HepG2 (cell line): ENCODE data around the gene MXD1. TPM values are rescaled to one million over a fixed set of nuclear protein-coding genes. Genes with fewer than 3 reads are reported as not detected.

ENCODE experiments used
- ADNP ChIP-seq: sonication (generic); formaldehyde crosslinking; IDR thresholded peaks from 2 replicates; pipeline ENCODE4 v1.4.0; 2020; ENCODE audit warnings: missing genetic modification reagents
- ATM ChIP-seq: fragments of 450-650 bp; IDR thresholded peaks from 2 replicates; pipeline ENCODE4 v1.7.1; 2017; ENCODE audit warnings: mild to moderate bottlenecking, borderline replicate concordance
- CC2D1A ChIP-seq: sonication (generic); formaldehyde crosslinking; IDR thresholded peaks from 2 replicates; pipeline ENCODE4 v1.8.1; 2023; ENCODE audit warnings: mild to moderate bottlenecking, missing genetic modification reagents
- EP300 ChIP-seq, 3 experiments: sonication (generic) in 1 of 3; formaldehyde crosslinking in 1 of 3; IDR thresholded peaks; 2 replicates each; pipeline versions ENCODE4 v1.5.1 to v1.6.1; 2011 to 2020; ENCODE audit warnings: low read depth in 2 of 3, low read length in 2 of 3, borderline replicate concordance in 1 of 3, improper control_type of control experiment in 1 of 3, mild to moderate bottlenecking in 1 of 3, missing genetic modification reagents in 1 of 3, moderate library complexity in 1 of 3
- MAZ ChIP-seq, 2 experiments: sonication (generic) in 1 of 2; formaldehyde crosslinking in 1 of 2; IDR thresholded peaks; 2 replicates each; pipeline versions ENCODE4 v1.5.0 to v1.6.1; 2012 to 2020; ENCODE audit warnings: low read depth in 2 of 2, mild to moderate bottlenecking in 2 of 2, borderline replicate concordance in 1 of 2, improper control_type of control experiment in 1 of 2, low read length in 1 of 2, missing genetic modification reagents in 1 of 2, moderate library complexity in 1 of 2
- MBNL3 ChIP-seq: fragments of 250-450 bp; sonication (Bioruptor Pico); conservative IDR thresholded peaks from 2 replicates; pipeline ENCODE4 v1.8.0; 2022; ENCODE audit warnings: mild to moderate bottlenecking, inconsistent platforms
- NR3C1 ChIP-seq: sonication (generic); formaldehyde crosslinking; IDR thresholded peaks from 2 replicates; pipeline ENCODE4 v1.4.0; 2020; ENCODE audit warnings: missing genetic modification reagents
- RFX1 ChIP-seq: fragments of 450-650 bp; IDR thresholded peaks from 2 replicates; pipeline ENCODE4 v1.6.1; 2017
- SALL2 ChIP-seq: sonication (generic); formaldehyde crosslinking; IDR thresholded peaks from 2 replicates; pipeline ENCODE4 v1.8.1; 2023; ENCODE audit warnings: mild to moderate bottlenecking, missing genetic modification reagents, inconsistent platforms
- SOX13 ChIP-seq, 3 experiments: fragments of 450-650 bp in 1 of 3; sonication (generic) in 1 of 3; formaldehyde crosslinking in 1 of 3; IDR thresholded peaks in 2 of 3; conservative IDR thresholded peaks in 1 of 3; 2 replicates each; pipeline versions ENCODE4 v1.5.0 to v1.6.1; 2016 to 2020; ENCODE audit warnings: antibody characterized with exemption in 1 of 3, mild to moderate bottlenecking in 1 of 3, missing compliant biosample characterization in 1 of 3, missing genetic modification reagents in 1 of 3, moderate library complexity in 1 of 3
- ZNF432 ChIP-seq: sonication (generic); formaldehyde crosslinking; IDR thresholded peaks from 2 replicates; pipeline ENCODE4 v1.5.0; 2020; ENCODE audit warnings: missing genetic modification reagents, mild to moderate bottlenecking, borderline replicate concordance
- ZNF576 ChIP-seq: sonication (generic); formaldehyde crosslinking; IDR thresholded peaks from 2 replicates; pipeline ENCODE4 v1.4.0; 2020; ENCODE audit warnings: mild to moderate bottlenecking, missing genetic modification reagents
- ZNF597 ChIP-seq: sonication (generic); formaldehyde crosslinking; IDR thresholded peaks from 2 replicates; pipeline ENCODE4 v1.5.0; 2020; ENCODE audit warnings: missing genetic modification reagents
- ZNF777 ChIP-seq: sonication (generic); formaldehyde crosslinking; IDR thresholded peaks from 2 replicates; pipeline ENCODE4 v1.4.0; 2020; ENCODE audit warnings: missing genetic modification reagents
- ZNF788 ChIP-seq: sonication (generic); formaldehyde crosslinking; IDR thresholded peaks from 2 replicates; pipeline ENCODE4 v1.5.0; 2020; ENCODE audit warnings: mild to moderate bottlenecking, missing genetic modification reagents, borderline replicate concordance
- ZNF816 ChIP-seq: sonication (generic); formaldehyde crosslinking; IDR thresholded peaks from 2 replicates; pipeline ENCODE4 v1.8.0; 2022; ENCODE audit warnings: missing genetic modification reagents, mild to moderate bottlenecking, borderline replicate concordance
- polyA plus RNA-seq, 8 experiments: library from polyadenylated mRNA; depleted of rRNA in 3 of 8; stranded (reverse) in 7 of 8; unstranded in 1 of 8; fragments of >200 nt; fragmentation: Illumina TruSeq in 4 of 8; extraction: Trizol in 4 of 8; gene quantifications; 2 replicates each; pipeline versions ENCODE4 v1.2.1 to v1.2.3, GENCODE V29; 2011 to 2016; ENCODE audit warnings: low read depth in 4 of 8, missing spikeins in 1 of 8, mixed read lengths in 1 of 8; ENCODE audit not compliant: insufficient read depth in 1 of 8
- total RNA-seq, 5 experiments: library from RNA; depleted of rRNA; stranded (reverse); fragments of >200 nt; fragmentation: Illumina TruSeq; extraction: Trizol; gene quantifications; 2 replicates each; pipeline ENCODE4 v1.2.3, GENCODE V29; 2016; ENCODE audit warnings: low read depth in 1 of 5
- TF ChIP-seq, protein P1 (sequence below): sonication (generic); formaldehyde crosslinking; IDR thresholded peaks from 2 replicates; pipeline ENCODE4 v1.5.0; 2020; ENCODE audit warnings: missing genetic modification reagents, mild to moderate bottlenecking, borderline replicate concordance
- TF ChIP-seq, protein P2 (sequence below): sonication (generic); formaldehyde crosslinking; conservative IDR thresholded peaks from 2 replicates; pipeline ENCODE4 v1.8.0; 2022; ENCODE audit warnings: low read depth, missing genetic modification reagents
- TF ChIP-seq, protein P3 (sequence below): sonication (generic); formaldehyde crosslinking; IDR thresholded peaks from 2 replicates; pipeline ENCODE4 v1.4.0; 2020; ENCODE audit warnings: missing genetic modification reagents, mild to moderate bottlenecking, borderline replicate concordance

The MXD1 gene
- total and polyA plus RNA-seq, 2 of the 13 experiments (the other 11 are each of a cell fraction or from before 2014, with no cell fraction given), result 6.4 to 14.9 TPM

DNA sequence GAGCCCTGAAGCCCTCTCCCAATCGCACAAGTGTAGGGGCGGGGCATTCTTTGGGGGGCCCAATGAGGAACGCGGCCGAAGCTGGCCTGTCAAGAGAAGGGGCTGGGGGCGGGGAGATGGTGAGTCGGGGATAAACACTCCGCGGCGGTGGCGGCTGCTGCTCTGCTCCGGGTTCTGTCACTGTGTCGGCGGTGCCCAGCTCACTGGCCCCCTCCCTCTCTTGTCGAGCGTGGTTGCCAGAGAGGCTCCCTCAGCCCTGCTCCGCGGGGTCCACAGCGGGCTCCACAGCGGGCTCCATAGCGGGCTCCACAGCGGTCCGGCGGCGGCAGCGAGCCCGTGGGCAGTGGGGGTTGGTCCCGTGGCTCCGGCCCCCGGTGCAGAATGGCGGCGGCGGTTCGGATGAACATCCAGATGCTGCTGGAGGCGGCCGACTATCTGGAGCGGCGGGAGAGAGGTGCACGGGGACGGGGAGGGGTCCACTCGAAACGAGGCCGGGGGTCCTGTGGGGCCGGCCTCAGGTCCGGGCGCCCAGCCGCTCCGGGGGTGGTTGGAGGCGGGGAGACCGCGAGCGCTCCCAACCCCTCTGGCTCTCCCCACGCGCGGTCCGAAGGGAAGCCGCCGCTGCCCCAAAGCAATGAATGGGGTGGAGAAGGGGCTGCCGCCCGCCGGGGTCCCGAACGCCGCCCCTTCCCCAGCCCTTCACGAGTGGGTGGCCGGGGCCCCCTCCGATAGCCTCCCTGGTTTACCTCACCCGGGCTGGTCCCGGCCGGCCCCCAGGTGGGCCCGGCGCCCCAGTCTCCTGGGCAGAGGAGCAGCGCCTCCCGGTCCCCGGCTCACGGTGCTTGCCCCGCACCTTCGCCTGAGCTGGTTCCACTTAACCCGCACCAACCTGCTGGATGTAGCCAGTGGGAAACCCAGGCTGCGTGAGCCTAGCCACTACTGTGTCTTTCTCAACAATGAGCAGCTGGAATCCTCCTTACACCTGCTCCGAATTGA, at the start of gene MXD1 (continued):
- TF ChIP-seq, protein P1, sequence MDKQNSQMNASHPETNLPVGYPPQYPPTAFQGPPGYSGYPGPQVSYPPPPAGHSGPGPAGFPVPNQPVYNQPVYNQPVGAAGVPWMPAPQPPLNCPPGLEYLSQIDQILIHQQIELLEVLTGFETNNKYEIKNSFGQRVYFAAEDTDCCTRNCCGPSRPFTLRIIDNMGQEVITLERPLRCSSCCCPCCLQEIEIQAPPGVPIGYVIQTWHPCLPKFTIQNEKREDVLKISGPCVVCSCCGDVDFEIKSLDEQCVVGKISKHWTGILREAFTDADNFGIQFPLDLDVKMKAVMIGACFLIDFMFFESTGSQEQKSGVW, result no peak; the same call in 1 of the 2 replicates
- TF ChIP-seq ZNF777 (CRISPR knock-in tag) (no peak; the same call in 1 of the 2 replicates), RFX1 (no peak), ZNF788 (no peak), EP300 (IDR thresholded peaks at IDR 0.05; ENCODE audit: low read depth in 2 of 2, low read length in 2 of 2) (no peak), EP300 (CRISPR knock-in tag; IDR thresholded peaks at IDR 0.05; ENCODE audit: borderline replicate concordance) (no peak), ZNF816 (no peak), NR3C1 (CRISPR knock-in tag) (no peak), ZNF432 (CRISPR knock-in tag) (0 out of 2 replicates have a peak, but pooled peaks have one; percentile 69), CC2D1A (CRISPR knock-in tag) (no peak), ATM (no peak), MBNL3 (CRISPR knock-in tag) (no peak), ZNF576 (CRISPR knock-in tag) (no peak), SALL2 (no peak; the same call in 1 of the 2 replicates), SOX13 (IDR thresholded peaks at IDR 0.05) (no peak; the same call in 1 of the 2 replicates), SOX13 (CRISPR knock-in tag; conservative IDR thresholded peaks at IDR 0.05 in 1 of 2, IDR thresholded peaks at IDR 0.05 in 1 of 2) (0 out of 4 replicates have a peak, but pooled peaks of 1 of the 2 experiments have one; percentile 6), ADNP (CRISPR knock-in tag) (no peak), ZNF597 (CRISPR knock-in tag) (no peak), MAZ (IDR thresholded peaks at IDR 0.05; ENCODE audit: borderline replicate concordance, low read depth, low read length) (no peak), MAZ (CRISPR knock-in tag; IDR thresholded peaks at IDR 0.05; ENCODE audit: low read depth) (peak; percentile 7; the same call in 1 of the 2 replicates)
- TF ChIP-seq, protein P2, sequence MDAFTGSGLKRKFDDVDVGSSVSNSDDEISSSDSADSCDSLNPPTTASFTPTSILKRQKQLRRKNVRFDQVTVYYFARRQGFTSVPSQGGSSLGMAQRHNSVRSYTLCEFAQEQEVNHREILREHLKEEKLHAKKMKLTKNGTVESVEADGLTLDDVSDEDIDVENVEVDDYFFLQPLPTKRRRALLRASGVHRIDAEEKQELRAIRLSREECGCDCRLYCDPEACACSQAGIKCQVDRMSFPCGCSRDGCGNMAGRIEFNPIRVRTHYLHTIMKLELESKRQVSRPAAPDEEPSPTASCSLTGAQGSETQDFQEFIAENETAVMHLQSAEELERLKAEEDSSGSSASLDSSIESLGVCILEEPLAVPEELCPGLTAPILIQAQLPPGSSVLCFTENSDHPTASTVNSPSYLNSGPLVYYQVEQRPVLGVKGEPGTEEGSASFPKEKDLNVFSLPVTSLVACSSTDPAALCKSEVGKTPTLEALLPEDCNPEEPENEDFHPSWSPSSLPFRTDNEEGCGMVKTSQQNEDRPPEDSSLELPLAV, result no peak
- TF ChIP-seq, protein P3, sequence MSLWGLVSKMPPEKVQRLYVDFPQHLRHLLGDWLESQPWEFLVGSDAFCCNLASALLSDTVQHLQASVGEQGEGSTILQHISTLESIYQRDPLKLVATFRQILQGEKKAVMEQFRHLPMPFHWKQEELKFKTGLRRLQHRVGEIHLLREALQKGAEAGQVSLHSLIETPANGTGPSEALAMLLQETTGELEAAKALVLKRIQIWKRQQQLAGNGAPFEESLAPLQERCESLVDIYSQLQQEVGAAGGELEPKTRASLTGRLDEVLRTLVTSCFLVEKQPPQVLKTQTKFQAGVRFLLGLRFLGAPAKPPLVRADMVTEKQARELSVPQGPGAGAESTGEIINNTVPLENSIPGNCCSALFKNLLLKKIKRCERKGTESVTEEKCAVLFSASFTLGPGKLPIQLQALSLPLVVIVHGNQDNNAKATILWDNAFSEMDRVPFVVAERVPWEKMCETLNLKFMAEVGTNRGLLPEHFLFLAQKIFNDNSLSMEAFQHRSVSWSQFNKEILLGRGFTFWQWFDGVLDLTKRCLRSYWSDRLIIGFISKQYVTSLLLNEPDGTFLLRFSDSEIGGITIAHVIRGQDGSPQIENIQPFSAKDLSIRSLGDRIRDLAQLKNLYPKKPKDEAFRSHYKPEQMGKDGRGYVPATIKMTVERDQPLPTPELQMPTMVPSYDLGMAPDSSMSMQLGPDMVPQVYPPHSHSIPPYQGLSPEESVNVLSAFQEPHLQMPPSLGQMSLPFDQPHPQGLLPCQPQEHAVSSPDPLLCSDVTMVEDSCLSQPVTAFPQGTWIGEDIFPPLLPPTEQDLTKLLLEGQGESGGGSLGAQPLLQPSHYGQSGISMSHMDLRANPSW (CRISPR knock-in tag), result no peak
